ENCODE results near the gene CLRN2. TPM values are rescaled to one million over a fixed set of nuclear protein-coding genes. Genes with fewer than 3 reads are reported as not detected.
"Not testable (repeated sequence)": the region's sequence is repeated elsewhere in the genome, so short reads cannot be mapped to it uniquely, and the experiment has no call there.

CLRN2 gene
- total RNA-seq, 1 donor from 2014 or later = not detected

- no peak for DNase-seq
Observed at GRCh38 chr4:17510582-17510981, 4.4 kb upstream of the CLRN2 start.

- DNase-seq = peak; percentile 65
Observed at GRCh38 chr4:17511051-17511450, 3.9 kb upstream of the CLRN2 start.

GRCh38 chr4:17511509-17511949 is 3.4 kb upstream of the CLRN2 start:
- DNase-seq = peak; percentile 63

- peak; percentile 82 for DNase-seq
Observed at GRCh38 chr4:17511950-17512795, 2.8 kb upstream of the CLRN2 start, which contains the start of gene QDPR. Gene QDPR, minus strand, starts transcription at chr4:17512090. Its CDS starts 36 bp downstream, at chr4:17512054.

DNA sequence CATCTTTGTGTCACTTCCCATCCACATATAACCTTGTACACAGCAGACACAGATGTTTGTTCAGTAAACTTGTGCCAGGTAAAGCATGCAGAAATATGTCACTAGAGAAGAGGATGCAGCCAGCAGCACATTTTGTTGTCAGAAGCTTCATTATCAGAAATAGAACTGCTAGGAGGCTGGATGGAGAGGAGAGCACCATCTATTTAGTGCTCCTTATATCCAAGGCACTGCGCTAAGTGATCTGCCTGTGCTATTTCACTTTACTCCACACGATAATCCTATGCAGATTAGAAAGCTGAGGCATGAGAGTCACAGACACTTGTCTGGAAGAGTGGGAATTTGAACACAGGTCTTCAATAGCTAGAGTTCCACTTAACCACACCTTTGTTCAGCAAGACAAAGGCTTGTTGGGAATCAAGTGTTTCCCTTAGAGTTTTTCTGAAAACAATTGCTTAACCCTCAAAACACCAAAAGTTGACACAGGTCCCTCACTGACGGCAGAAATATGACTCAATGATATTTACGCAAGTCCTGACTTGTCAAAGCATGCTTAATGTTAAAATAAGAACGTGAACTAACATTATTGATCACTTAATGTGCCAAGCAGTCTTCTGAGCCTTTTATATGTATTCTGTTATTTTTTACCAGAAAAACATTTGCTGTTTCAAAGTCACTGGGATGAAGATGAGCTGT is 1.8 kb upstream of the CLRN2 start:
- no peak for DNase-seq

GRCh38 chr4:17515445-17516407 is 761 bp downstream of the CLRN2 start:
- no peak for DNase-seq

GRCh38 chr4:17516980-17517379 is 2.0 kb downstream of the CLRN2 start:
- DNase-seq = no peak

DNA sequence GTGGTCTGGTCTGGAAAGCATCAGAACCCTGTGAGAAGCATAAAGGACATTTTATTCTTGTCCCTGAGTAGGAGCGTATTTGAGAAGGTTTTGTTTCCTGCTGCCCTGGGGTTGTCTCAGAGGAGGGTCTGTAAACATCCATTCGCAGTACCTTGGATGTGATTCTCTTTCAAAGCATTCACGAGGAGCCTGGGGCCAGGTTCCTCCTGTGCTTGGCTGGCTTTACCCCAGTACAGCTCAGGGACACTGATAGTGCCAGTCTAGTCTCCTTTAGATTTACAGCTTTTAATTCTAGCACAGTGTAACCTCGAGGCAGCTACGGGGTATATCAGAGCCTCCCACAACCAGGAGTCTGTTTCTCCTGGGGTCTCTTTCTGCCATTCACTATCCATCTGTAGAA is 2.7 kb downstream of the CLRN2 start:
- no peak for DNase-seq

GRCh38 chr4:17521595-17521994 is 6.6 kb downstream of the CLRN2 start:
- no peak for DNase-seq

DNA sequence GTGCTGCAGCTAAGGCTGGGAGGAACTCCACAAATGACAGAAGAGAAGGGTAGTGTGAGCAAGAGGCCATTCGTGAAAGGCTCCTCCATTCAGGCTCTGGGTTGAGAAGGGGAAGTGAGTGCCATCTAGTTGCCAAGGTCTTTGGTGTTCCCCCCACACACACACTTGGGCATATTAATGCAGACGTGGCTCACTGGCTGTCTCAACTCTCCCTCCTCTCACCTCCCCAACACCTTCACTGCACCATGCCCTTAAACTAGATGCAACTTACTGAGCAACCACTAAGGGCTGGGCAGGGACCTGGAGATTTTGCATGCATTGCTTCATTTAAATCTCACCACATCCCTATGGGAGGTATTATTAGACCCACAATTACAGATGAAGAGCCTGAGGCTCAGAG is 8.7 kb downstream of the CLRN2 start:
- no peak for DNase-seq

GRCh38 chr4:17526695-17527477 is 11.9 kb downstream of the CLRN2 start:
- DNase-seq = no peak

DNA sequence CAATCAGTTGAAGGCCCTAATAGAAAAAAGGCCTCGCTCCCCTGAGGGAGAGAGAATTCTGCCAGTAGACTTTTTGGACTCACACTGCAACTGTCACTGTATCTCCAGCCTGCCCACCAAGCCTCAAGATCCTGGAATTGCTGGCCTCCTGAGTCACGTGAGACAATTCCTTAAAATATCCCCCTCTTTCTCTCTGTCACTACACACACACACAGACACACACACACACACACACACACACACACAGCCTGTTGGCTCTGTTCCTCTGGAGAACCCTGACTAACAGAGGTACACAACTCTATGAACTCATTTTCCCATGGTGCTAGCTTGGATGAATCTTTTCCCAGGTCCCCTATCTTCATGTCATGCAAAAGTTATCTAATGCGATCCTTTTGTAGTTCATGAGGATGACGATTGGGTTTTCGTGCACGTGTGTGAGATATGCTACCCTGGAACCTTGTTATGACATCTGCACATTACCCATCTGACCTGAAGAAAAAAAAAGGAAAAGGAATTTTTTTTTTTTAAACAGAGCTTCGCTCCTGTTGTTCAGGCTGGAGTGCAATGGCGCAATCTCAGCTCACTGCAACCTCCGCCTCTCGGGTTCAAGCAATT is 13.7 kb downstream of the CLRN2 start:
- no peak for DNase-seq

DNA sequence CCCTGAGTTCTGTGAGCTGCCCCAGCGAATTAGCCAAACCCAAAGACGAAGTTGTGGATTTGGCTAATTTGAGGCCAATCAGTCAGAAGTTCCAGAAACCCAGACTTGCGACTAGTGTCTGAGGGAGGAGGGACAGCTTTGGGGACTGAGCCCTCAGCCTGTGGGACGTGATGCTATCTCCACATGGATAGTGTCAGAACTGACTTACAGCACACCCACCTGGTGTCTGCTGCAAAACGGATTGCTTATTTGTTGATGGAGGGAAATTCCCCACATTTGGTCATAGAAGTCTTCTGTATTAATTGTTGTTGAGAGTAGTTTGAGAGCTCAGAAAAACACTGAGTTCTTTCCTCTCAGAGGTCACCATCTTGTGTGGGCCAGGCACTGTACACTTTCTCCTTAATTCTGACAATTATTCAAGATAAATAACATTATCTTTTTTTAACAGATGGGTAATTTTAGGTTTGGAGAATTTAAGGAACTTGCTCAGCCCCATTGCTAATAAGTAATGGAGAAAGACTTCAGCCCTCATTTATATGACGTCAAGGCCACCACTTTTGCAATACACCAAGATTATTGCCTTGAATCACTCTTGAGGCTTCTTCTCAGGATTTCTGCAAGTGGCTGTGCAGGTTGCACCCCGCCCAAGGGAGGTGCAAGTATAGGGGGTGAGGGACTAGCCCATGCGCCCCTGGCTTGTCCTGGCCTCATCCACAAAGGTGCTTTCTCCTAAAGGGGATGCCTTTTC is 16.7 kb downstream of the CLRN2 start:
- no peak for DNase-seq

- no peak for DNase-seq
Observed at GRCh38 chr4:17534705-17535104, 19.7 kb downstream of the CLRN2 start.

- DNase-seq = no peak
Observed at GRCh38 chr4:17535242-17535641, 20.3 kb downstream of the CLRN2 start.

- DNase-seq = peak; percentile 10
Observed at GRCh38 chr4:17535906-17536305, 20.9 kb downstream of the CLRN2 start.

GRCh38 chr4:17537060-17537459 is 22.1 kb downstream of the CLRN2 start:
- DNase-seq = not testable (repeated sequence)

- DNase-seq = peak; percentile 9
Observed at GRCh38 chr4:17544205-17544604, 29.2 kb downstream of the CLRN2 start.

- DNase-seq = peak; percentile 27
Observed at GRCh38 chr4:17544831-17545234, 29.9 kb downstream of the CLRN2 start.

DNA sequence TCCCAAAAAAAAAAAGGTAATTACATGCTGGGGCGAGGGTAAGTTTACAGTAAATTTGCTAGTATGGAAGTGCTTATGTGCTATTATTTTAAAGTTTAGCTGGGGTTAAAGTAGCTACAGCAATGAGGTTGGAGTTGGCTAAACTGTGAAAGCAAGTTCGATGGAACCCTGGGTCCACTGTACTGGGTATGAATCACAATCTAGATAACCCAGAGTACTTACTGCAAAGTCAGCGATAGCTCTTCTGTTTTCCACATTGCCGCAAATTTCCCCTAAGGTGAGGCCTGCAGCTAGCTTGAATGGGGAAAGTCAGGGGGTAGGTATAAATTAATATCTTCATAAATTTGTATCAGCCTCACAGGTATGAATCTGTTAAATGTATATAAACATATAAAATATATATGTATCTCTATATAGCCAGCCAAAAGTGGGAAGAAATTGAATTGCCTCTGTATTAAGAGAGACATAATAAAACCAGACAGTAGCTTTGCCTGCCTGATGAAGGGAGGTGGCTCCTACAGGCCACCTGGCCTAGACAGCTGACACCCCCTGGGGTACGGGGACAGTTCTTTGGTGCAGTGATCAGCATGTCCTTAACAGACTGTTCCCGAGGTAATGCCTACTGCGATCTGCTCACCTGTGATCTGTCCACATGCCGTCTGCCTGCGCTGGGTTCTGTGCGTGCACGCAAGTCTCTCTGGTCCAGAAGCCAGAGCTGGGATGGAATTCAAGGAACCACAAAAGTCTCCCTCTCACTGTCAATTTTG is 30.6 kb downstream of the CLRN2 start:
- no peak for DNase-seq

Data from dermis blood vessel endothelial cell (primary cell).